HCT116 (cell line): ENCODE measurements around the gene ADI1. TPM values are rescaled to one million over a fixed set of nuclear protein-coding genes. Genes with fewer than 3 reads are reported as not detected.

Experiments used
- ATAC-seq: fragments of 200-7000 bp; cut with Tn5 transposase; 2 replicates; pipeline ENCODE4 v1.9.1; 2020; ENCODE audit warnings: mild to moderate bottlenecking, moderate library complexity
- BruUV-seq: library from RNA; stranded (reverse); fragments of 400-500 nt; replicated peaks from 2 replicates; lab custom pipeline; 2021; lab: Mats Ljungman, UMichigan
- CTCF ChIA-PET: fragments of 300-600 bp; sonication (Branson Sonifier 250); formaldehyde crosslinking; loops from one replicate; lab custom pipeline; 2021; ENCODE audit warnings: antibody characterized with exemption; lab: Charles Lee
- POLR2A ChIA-PET: fragments of 300-600, 350-600 bp; sonication (Branson Sonifier 250); formaldehyde crosslinking; loops from one replicate; lab custom pipeline; 2021; ENCODE audit warnings: antibody characterized with exemption; lab: Charles Lee
- RAD21 ChIA-PET, 2 experiments: fragments of 300-600 bp; sonication (Branson Sonifier 250); formaldehyde crosslinking; loops; one replicate each; lab custom pipeline; 2023; ENCODE audit warnings: low total read pairs in 2 of 2; ENCODE audit not compliant: uncharacterized antibody in 2 of 2, unreplicated experiment in 2 of 2, low non-redundant PET in 1 of 2; lab: Charles Lee
- DNase-seq: peaks from one replicate; pipeline ENCODE4 v3.0.0-alpha.2; 2010; ENCODE audit warnings: low read depth, low spot score
- H2AFZ ChIP-seq: fragments of 200-600 bp; shearing (Covaris generic), sonication (generic); 2 replicates; pipeline ENCODE4 v1.6.1; 2017; ENCODE audit warnings: low read depth, mixed run types, mixed read lengths, antibody characterized with exemption, low read length; ENCODE audit not compliant: poor library complexity, severe bottlenecking
- H3K27ac ChIP-seq: 2 replicates; pipeline ENCODE4 v1.5.1; 2012; ENCODE audit warnings: low read depth, low read length
- H3K27me3 ChIP-seq: fragments of 200-600 bp; sonication (generic); 2 replicates; pipeline ENCODE4 v1.6.1; 2016; ENCODE audit warnings: mixed run types, low read length, mixed read lengths; ENCODE audit not compliant: insufficient read depth
- H3K36me3 ChIP-seq, 2 experiments: fragments of 200-500 bp in 1 of 2; fragments of 200-600 bp in 1 of 2; sonication (Bioruptor generic) in 1 of 2; sonication (generic) in 1 of 2; 2 replicates each; pipeline versions ENCODE4 v1.5.1 to v1.6.1; 2014 to 2016; ENCODE audit warnings: low read length in 2 of 2, inconsistent platforms in 1 of 2, mixed read lengths in 1 of 2, mixed run types in 1 of 2; ENCODE audit not compliant: insufficient read depth in 2 of 2, control insufficient read depth in 1 of 2
- H3K4me1 ChIP-seq, 2 experiments: fragments of 200-600 bp in 1 of 2; sonication (generic) in 1 of 2; 2 replicates each; pipeline versions ENCODE4 v1.5.1 to v1.6.1; 2012 to 2017; ENCODE audit warnings: low read length in 2 of 2, inconsistent platforms in 1 of 2, mild to moderate bottlenecking in 1 of 2, mixed read lengths in 1 of 2, mixed run types in 1 of 2, moderate library complexity in 1 of 2; ENCODE audit not compliant: insufficient read depth in 2 of 2, control insufficient read depth in 1 of 2
- H3K4me2 ChIP-seq: fragments of 200-600 bp; sonication (generic); 2 replicates; pipeline ENCODE4 v1.6.1; 2017; ENCODE audit warnings: mixed run types, low read length, mixed read lengths
- H3K4me3 ChIP-seq, 2 experiments: fragments of 200-600 bp in 1 of 2; sonication (generic) in 1 of 2; replicated peaks in 1 of 2; 2 replicates each; pipeline ENCODE4 v1.5.1; 2011 to 2016; ENCODE audit warnings: low read length in 2 of 2, control low read depth in 1 of 2, low read depth in 1 of 2, mild to moderate bottlenecking in 1 of 2, mixed read lengths in 1 of 2, mixed run types in 1 of 2
- H3K79me2 ChIP-seq: fragments of 200-600 bp; sonication (generic); 2 replicates; pipeline ENCODE4 v1.6.1; 2017; ENCODE audit warnings: mild to moderate bottlenecking, mixed run types, low read length, moderate library complexity, mixed read lengths; ENCODE audit not compliant: insufficient read depth
- H3K9ac ChIP-seq: fragments of 200-600 bp; sonication (generic); 2 replicates; pipeline ENCODE4 v1.6.1; 2016; ENCODE audit warnings: low read length, mixed read lengths
- H3K9me2 ChIP-seq: fragments of 200-600 bp; sonication (generic), shearing (Covaris generic); 2 replicates; pipeline ENCODE4 v1.6.1; 2017; ENCODE audit warnings: mixed run types, mild to moderate bottlenecking, moderate library complexity; ENCODE audit not compliant: insufficient read depth
- H3K9me3 ChIP-seq, 2 experiments: fragments of 200-500 bp in 1 of 2; fragments of 200-600 bp in 1 of 2; sonication (Bioruptor generic) in 1 of 2; sonication (generic) in 1 of 2; 2 replicates each; pipeline ENCODE4 v1.6.1; 2014 to 2017; ENCODE audit warnings: low read length in 2 of 2, mixed read lengths in 2 of 2, inconsistent platforms in 1 of 2, low read depth in 1 of 2, mild to moderate bottlenecking in 1 of 2, mixed run types in 1 of 2, moderate library complexity in 1 of 2; ENCODE audit not compliant: control insufficient read depth in 1 of 2, insufficient read depth in 1 of 2
- H4K20me1 ChIP-seq: fragments of 200-600 bp; sonication (generic), shearing (Covaris generic); 2 replicates; pipeline ENCODE4 v1.6.1; 2017; ENCODE audit warnings: mixed run types, mild to moderate bottlenecking, moderate library complexity; ENCODE audit not compliant: insufficient read depth
- CBX3 ChIP-seq: IDR thresholded peaks from 2 replicates; pipeline ENCODE4 v1.6.1; 2012; ENCODE audit warnings: low read depth
- CTCF ChIP-seq, 3 experiments: fragments of 200-600 bp in 1 of 3; sonication (generic) in 1 of 3; IDR thresholded peaks in 2 of 3; conservative IDR thresholded peaks in 1 of 3; 2 replicates each; pipeline ENCODE4 v1.5.1; 2012 to 2017; ENCODE audit warnings: low read depth in 2 of 3, low read length in 2 of 3, antibody characterized with exemption in 1 of 3, borderline replicate concordance in 1 of 3, control low read depth in 1 of 3, mild to moderate bottlenecking in 1 of 3, mixed read lengths in 1 of 3, mixed run types in 1 of 3, moderate library complexity in 1 of 3; ENCODE audit not compliant: insufficient read depth in 1 of 3
- EGR1 ChIP-seq: IDR thresholded peaks from 2 replicates; pipeline ENCODE4 v1.6.1; 2012; ENCODE audit warnings: low read depth
- ELF1 ChIP-seq: IDR thresholded peaks from 2 replicates; pipeline ENCODE4 v1.6.1; 2012; ENCODE audit warnings: low read depth, borderline replicate concordance
- EZH2 ChIP-seq: fragments of 200-600 bp; sonication (generic); IDR thresholded peaks from 2 replicates; pipeline ENCODE4 v1.6.1; 2017; ENCODE audit warnings: antibody characterized with exemption, mixed run types
- EZH2phosphoT487 ChIP-seq: fragments of 200-600 bp; IDR thresholded peaks from 2 replicates; pipeline ENCODE4 v1.6.1; 2018; ENCODE audit warnings: antibody characterized with exemption, borderline replicate concordance
- JUND ChIP-seq: IDR thresholded peaks from 2 replicates; pipeline ENCODE4 v1.6.1; 2012
- MAX ChIP-seq: IDR thresholded peaks from 2 replicates; pipeline ENCODE4 v1.6.1; 2012
- POLR2AphosphoS5 ChIP-seq: IDR thresholded peaks from 2 replicates; pipeline ENCODE4 v1.6.1; 2011; ENCODE audit warnings: mild to moderate bottlenecking, low read depth, low read length, moderate library complexity
- RAD21 ChIP-seq: IDR thresholded peaks from 2 replicates; pipeline ENCODE4 v1.6.1; 2012; ENCODE audit warnings: low read depth, mild to moderate bottlenecking
- SRF ChIP-seq: IDR thresholded peaks from 2 replicates; pipeline ENCODE4 v1.6.1; 2012; ENCODE audit warnings: low read depth
- ZFX ChIP-seq: fragments of 450-650 bp; IDR thresholded peaks from 2 replicates; pipeline ENCODE4 v1.6.1; 2017
- intact Hi-C: fragments of 100-400 bp; cut with micrococcal nuclease; formaldehyde crosslinking; loops from 2 replicates; pipeline ENCODE4 v1.10.0; 2022
- total RNA-seq: library from RNA; stranded (reverse); gene quantifications from one replicate; pipeline ENCODE4 v1.2.1, GENCODE V29; 2021; ENCODE audit not compliant: unreplicated experiment

The ADI1 gene
- total RNA-seq, 1 experiment from 2014 or later = 27.0 TPM

- CTCF ChIA-PET = no interaction called here
- H2AFZ ChIP-seq = no peak overlapping the region
- H3K79me2 ChIP-seq = no peaks in the 10 kb centered on the region
- intact Hi-C loops = no loop called here
- 0 out of 4 replicates have a peak, but pooled peaks cover 0 to 3% of the 10 kb centered on the region in 2 experiments for H3K9me3 ChIP-seq
- POLR2A ChIA-PET = no interaction called here
- H3K4me3 ChIP-seq = no peak overlapping the region
- RAD21 ChIA-PET = no interaction called here
- ATAC-seq (no peak), DNase-seq (no peak)
- H3K9ac ChIP-seq = no peak overlapping the region
- TF ChIP-seq POLR2AphosphoS5 = no peak
- no peak for TF ChIP-seq RAD21
- TF ChIP-seq ELF1 = no peak
- no peak for TF ChIP-seq EGR1
- no peak for TF ChIP-seq ZFX
- no peak for TF ChIP-seq CBX3
- TF ChIP-seq EZH2phosphoT487 = no peak
- TF ChIP-seq SRF = no peak
- no peak for TF ChIP-seq EZH2
- TF ChIP-seq CTCF (IDR thresholded peaks at IDR 0.05 in 2 of 3, conservative IDR thresholded peaks at IDR 0.05 in 1 of 3; ENCODE audit: borderline replicate concordance in 1 of 3, insufficient read depth in 1 of 3, low read depth in 2 of 3, low read length in 2 of 3) = no peak
- no peak for TF ChIP-seq JUND
- no peak for TF ChIP-seq MAX
- TF ChIP-seq, all 23 proteins: peak for 0
- BruUV-seq = no TSS peak
- H3K4me2 ChIP-seq = no peak overlapping the region
- no peaks in the 10 kb centered on the region for H3K4me1 ChIP-seq
- H4K20me1 ChIP-seq = no peaks in the 10 kb centered on the region
- H3K36me3 ChIP-seq = no peaks in the 10 kb centered on the region
- H3K9me2 ChIP-seq = no peaks in the 10 kb centered on the region
- no peak overlapping the region for H3K27ac ChIP-seq
- no peaks in the 10 kb centered on the region for H3K27me3 ChIP-seq
Measured at GRCh38 chr2:3512086-3512485, 7.2 kb downstream of the ADI1 start.
